Measurements from ENCODE around the gene SIDT2. TPM values are rescaled to one million over a fixed set of nuclear protein-coding genes. Genes with fewer than 3 reads are reported as not detected.

Gene SIDT2
- total and polyA plus RNA-seq, 2 of the 13 experiments (the other 11 are each of a cell fraction or from before 2014, with no cell fraction given) = 11.5 to 28.0 TPM

GRCh38 chr11:117219455-117219854 is 40.9 kb downstream of the SIDT2 start:
- in situ Hi-C loops (cut with HindIII; ENCODE audit: extremely low pct_ligation_motif_present, low pct_unique_long_range_greater_than_20kb) = no loop called here
- H3K4me3 ChIP-seq (replicated peaks in 1 of 3; ENCODE audit: insufficient read depth in 1 of 3, low read depth in 2 of 3, low read length in 3 of 3) = no peak overlapping the region

More at GRCh38 chr11:117219455-117219854, 40.9 kb downstream of the SIDT2 start:
- Histone ChIP-seq H4K20me1 (ENCODE audit: insufficient read depth, low read length) (no peaks in the 10 kb centered on the region), H3K4me1 (ENCODE audit: insufficient read depth, low read length) (peaks cover 11% of the 10 kb centered on the region), H3K9me3 (ENCODE audit: low read length) (no peaks in the 10 kb centered on the region), H3K79me2 (ENCODE audit: insufficient read depth, low read length) (no peaks in the 10 kb centered on the region), H3K36me3 (replicated peaks in 1 of 2; ENCODE audit: control insufficient read depth in 1 of 2, insufficient read depth in 2 of 2, low read length in 2 of 2) (peaks cover 0 to 20% of the 10 kb centered on the region in 2 experiments; a peak in 2 of 5 replicates), H2AFZ (ENCODE audit: low read length) (no peak overlapping the region), H3K4me2 (ENCODE audit: low read depth, low read length) (no peak overlapping the region), H3K27ac (ENCODE audit: extremely low read length, insufficient read depth, low read length) (no peak overlapping the region), H3K9ac (ENCODE audit: insufficient read depth, low read depth, low read length) (no peak overlapping the region), H3K27me3 (ENCODE audit: control insufficient read depth in 1 of 2, insufficient read depth in 2 of 2, low read length in 2 of 2) (no peaks in the 10 kb centered on the region)
- ATAC-seq (no peak), DNase-seq (ENCODE audit: low spot score) (no peak), FAIRE-seq (no peak)
- CTCF ChIA-PET (ENCODE audit: low intra/inter-chr PET ratio, low total read pairs) = no interaction called here
- 94% methylated on average over 5 of the region's 8 CpGs for WGBS (ENCODE audit: low lambda C conversion rate)
- intact Hi-C loops (cut with micrococcal nuclease; ENCODE audit: unreplicated experiment) = no loop called here
- POLR2A ChIA-PET = no interaction called here
- TF ChIP-seq REXO4 (CRISPR knock-in tag; IDR thresholded peaks at IDR 0.05; ENCODE audit: borderline replicate concordance) (no peak), DNMT3B (CRISPR knock-in tag; conservative IDR thresholded peaks at IDR 0.05) (no peak), ZNF883 (CRISPR knock-in tag; IDR thresholded peaks at IDR 0.05; ENCODE audit: not compliant biosample characterization) (no peak), STAT5B (CRISPR knock-in tag; IDR thresholded peaks at IDR 0.05) (no peak), REPIN1 (CRISPR knock-in tag; IDR thresholded peaks at IDR 0.05; ENCODE audit: borderline replicate concordance, low read depth) (no peak), PREB (CRISPR knock-in tag; IDR thresholded peaks at IDR 0.05) (no peak), ZNF30 (CRISPR knock-in tag; IDR thresholded peaks at IDR 0.05) (no peak), GRHL1 (CRISPR knock-in tag; conservative IDR thresholded peaks at IDR 0.05) (no peak), ZNF33A (CRISPR knock-in tag; IDR thresholded peaks at IDR 0.05; ENCODE audit: borderline replicate concordance) (no peak), ZNF614 (CRISPR knock-in tag; IDR thresholded peaks at IDR 0.05; ENCODE audit: borderline replicate concordance) (no peak), ZNF484 (CRISPR knock-in tag; IDR thresholded peaks at IDR 0.05; ENCODE audit: borderline replicate concordance, low read depth) (no peak)
- BruUV-seq (replicated peaks) = no TSS peak

All from HepG2 (cell line).